GM19463 (cell line): ENCODE data around the gene GALNT2.

Experiments
- ATAC-seq: cut with Tn5 transposase; IDR thresholded peaks from one replicate; pipeline ENCODE4 v1.9.1; 2021; ENCODE audit warnings: mild to moderate bottlenecking, moderate library complexity; ENCODE audit not compliant: unreplicated experiment

Gene GALNT2

DNA sequence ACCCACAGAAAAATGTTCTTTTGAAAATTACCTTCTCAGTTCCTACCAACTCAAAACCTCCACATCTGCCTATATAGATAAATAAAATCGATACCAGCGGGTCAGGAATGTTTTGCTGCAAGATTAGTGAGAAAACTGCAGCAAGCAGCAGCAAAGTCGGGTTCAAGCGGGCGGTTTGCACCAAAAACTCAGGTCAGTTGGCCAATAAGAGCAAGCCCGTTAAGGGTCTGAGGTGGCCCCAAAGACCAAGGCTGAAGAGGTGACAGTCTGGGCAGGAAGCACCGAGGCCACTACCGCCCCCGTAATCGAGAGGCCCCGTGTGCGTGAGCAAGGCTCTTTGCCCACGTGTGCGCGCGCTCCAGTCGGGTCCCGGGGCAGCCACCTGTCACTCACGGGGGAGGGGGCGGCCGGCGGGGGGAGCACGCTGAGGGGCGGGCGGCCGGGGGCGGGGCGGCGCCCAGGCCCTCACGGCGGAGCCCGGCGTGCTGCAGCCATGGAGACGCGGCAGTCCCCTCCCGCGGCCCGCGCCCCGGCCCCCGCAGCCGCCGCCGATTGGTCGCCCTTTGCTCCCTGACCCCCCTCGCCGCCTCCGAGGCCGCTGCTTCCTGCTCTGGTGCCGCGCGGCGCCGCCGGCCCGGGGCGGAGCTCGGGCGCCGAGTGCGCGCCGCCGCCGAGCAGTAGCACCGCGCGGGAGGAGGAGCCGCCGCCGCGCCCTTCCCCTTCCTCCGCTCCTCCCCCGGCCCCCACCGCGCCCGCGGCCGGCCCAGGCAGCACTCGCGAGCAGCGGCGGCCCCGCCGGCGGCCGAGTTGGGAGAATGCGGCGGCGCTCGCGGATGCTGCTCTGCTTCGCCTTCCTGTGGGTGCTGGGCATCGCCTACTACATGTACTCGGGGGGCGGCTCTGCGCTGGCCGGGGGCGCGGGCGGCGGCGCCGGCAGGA lies at the start of gene GALNT2:
GALNT2 (plus strand) TSS at position 773 of the 939 bp plus-strand sequence; CDS start at position 816, 43 bp downstream.
- peak; percentile 85 for ATAC-seq

DNA sequence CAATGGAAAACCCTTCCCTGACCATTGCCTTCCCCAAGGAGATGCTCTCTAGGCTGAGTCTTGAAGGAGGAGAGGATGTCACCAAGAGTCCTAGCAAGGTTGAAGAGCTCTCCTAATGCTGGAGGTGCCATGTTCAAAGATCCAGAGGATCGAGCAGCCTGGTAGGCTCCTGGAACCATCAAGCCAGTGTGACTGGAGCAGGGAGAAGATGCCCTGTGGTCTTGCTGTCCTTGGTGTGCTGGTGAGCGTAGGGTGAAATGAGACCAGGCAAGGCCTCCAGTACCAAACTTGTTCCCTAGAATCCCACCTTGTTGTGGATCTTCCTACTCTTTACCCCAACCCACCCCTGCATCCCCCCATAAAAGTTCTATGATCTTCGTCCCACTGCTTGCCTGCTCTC lies 46.6 kb upstream of the GALNT2 start:
- ATAC-seq, result no peak

DNA sequence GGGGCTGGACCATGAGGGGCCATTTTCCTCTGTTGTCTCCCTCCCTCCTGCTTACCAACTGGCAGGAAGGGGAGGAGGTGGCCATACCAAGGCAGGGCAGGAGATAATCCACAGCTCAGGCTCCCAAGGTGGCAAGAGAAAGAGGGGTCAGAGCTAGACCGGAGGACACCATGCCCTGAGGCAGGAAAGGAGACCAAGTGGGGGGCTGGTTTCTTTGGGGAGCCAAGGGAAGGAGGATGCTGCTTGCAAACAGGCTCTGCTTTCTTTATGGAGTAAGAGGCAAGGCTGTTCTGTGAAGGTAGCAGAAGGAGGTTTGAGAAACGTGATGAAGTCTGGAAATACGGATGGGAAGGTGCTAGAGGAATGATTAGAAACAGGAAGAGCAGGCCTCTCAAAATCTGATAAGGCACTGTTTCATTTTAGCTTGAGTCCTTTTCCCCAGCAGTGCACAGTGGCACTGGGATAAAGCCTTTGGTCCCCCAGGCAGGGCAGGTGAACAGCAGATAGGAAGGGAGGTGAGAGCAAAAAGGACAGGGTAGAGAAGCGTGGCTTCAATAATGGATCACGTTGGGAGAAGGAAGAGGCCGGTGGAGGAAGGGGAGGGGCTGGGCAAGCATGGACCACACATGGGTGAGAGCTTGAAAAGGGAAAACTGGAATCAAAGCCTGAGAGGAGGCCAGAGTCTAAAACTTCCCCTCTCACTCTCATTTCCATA lies 44.2 kb upstream of the GALNT2 start:
- no peak for ATAC-seq

DNA sequence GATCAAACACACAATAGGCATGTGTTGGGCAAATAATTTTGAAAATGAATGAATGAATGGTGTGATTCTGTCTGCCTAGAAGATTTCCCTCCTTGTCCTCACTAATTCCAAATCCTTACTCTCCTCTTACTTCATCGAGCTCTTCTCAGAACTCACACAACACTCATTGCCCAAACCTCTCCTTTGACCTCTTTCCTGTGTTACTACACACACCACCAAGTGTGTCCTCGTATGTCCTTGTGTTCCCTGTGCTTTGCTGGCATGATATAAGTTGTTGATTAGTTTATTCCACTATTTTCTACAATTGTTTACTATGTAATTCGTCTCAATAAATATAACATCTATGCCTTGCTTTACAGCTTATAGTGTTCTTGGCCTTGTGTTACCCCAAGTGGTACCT lies 41.4 kb upstream of the GALNT2 start:
- no peak for ATAC-seq

DNA sequence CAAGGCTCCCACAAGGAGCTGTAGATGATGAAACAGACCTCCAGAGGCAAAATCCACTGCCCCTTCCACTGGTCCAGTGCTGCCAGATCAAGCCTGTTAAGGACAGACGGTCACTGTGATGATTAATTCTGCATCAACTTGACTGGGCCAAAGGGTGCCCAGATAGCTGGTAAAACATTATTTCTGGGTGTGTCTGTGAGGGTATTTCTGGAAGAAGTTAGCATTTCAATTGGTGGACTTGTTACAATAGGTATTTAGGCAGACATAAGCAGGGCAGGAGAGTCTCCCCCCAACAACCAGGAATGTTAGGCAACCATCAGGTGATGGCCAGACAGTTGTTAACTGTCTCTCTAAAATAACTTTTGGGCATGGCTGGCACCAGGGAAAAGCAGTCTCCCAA lies 40.9 kb upstream of the GALNT2 start:
- ATAC-seq, result no peak

DNA sequence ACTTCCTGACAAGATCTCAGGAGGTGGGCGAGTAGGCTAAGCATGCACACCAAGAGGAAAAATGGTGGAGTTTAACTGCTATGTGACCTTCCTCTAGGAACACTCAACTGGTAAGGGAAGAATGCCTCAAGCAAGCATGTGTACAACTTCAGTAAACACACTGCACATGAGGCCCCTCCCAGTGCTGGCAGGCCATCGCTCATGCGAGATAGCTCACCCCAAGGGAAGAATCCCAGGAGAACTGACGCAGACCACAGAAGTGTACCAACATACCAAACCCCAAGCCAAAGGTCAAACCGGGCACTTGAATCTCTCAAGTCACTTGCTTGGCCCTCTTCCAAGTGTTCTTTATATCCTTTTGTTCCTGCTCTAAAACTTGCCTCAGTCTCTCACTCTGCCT lies 40.5 kb upstream of the GALNT2 start:
- ATAC-seq, result no peak

DNA sequence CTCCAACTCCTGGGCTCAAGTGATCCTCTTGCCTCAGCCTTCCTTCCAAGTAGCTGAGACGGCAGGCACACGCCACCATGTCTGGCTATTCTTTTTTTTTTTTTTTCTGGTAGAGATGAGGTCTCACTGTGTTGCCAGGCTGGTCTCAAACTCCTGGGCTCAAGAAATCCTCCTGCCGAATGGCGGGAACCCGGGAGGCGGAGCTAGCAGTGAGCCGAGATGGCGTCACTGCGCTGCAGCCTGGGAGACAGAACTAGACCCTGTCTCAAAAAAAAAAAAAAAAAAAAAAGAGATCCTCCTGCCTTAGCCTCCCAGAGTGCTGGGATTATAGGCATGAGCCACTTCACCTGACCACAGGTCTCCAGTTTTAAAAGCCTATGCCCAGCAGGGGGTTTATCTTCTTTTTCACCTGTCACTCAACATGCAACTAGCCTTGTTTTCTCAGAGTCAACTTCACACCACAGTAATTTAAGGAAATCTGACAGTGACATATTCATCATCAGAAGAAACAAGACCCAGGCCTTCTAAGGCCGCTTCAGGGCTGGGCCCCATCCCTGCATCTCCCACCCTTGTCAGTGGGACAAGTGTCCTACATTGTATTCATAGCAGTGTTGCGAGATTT lies 38.3 kb upstream of the GALNT2 start:
- no peak for ATAC-seq

DNA sequence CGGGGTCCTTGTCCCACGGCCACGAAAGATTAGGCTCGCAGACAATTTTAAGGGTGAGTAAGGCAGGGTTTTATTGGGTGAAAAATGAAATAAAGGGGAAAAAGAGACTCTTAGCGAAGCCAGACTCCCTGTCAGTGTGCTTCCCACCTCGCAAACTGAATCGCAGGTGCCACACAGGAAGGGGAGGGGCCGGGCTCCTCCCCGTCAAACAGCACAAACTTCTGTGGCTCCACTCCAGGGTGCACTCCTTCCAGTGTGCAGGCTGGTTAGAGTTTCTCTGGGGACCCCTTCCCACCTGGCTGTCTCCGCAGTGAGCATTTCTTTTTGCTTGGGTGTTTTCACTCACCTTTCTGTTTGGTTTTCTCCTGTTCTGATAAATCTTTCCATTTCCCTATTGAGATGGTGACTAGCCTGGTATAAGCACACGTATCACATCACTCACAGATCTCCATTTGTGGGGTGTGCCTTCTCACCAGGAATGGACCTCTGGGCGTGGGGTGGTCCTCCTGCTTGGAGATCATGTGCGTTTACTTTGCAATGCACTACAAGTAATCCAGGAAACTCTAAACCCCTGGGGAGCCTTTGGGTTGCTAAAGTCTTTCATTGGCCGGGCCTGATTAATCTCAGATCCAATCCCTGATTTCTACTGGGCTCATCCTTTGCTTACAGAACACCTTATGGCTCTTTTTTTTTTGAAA lies 37.6 kb upstream of the GALNT2 start:
- no peak for ATAC-seq

DNA sequence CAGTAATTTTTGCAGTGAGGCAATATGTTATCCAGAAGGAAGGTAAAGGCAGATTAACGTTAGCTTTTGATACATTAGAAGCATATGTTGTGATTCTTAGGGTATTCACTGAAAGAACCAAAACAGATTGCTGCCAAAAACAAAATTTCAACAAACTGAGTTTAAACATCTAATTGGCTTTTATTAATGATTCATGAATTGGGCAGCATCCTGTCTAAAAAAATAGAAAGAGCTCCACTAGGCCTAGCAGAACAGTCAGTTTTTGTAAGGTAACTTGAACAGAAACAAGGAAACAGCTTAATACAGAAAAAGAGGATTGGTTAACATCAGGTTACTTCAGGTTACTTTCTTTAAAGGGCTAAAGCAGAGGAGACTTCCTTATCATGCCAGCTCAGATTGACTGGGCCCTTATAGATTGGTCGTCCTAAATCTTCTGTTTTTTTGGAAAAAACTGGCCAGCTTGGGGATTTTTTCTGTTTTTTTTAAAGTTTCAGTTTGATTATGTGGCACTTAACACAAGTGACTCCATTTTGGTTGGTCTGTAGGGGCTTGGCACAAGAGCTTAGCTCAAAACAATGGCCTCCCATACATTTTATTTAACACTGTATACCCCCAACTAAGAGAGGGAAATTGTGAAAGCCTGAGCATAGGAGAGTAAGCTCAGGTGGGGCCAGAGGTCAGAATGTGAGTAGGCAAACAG lies 36.8 kb upstream of the GALNT2 start:
- no peak for ATAC-seq

DNA sequence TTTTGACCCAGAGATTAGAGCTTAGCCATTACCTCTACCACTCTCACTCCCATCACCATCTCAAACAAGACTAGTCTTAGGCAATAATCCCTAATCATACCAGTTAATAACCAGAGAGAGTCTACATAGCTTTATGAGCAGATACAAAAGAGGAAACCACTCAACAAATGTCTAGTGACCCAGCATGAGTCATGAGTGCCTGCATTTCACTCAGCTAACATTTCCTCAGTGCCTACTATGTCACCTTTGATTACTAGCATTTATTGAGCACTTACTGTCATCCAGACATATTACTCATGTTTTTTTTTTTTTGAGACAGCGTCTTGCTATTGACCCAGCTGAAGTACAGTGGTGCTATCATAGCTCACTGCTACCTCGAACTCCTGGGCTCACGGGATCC lies 35.9 kb upstream of the GALNT2 start:
- no peak for ATAC-seq

DNA sequence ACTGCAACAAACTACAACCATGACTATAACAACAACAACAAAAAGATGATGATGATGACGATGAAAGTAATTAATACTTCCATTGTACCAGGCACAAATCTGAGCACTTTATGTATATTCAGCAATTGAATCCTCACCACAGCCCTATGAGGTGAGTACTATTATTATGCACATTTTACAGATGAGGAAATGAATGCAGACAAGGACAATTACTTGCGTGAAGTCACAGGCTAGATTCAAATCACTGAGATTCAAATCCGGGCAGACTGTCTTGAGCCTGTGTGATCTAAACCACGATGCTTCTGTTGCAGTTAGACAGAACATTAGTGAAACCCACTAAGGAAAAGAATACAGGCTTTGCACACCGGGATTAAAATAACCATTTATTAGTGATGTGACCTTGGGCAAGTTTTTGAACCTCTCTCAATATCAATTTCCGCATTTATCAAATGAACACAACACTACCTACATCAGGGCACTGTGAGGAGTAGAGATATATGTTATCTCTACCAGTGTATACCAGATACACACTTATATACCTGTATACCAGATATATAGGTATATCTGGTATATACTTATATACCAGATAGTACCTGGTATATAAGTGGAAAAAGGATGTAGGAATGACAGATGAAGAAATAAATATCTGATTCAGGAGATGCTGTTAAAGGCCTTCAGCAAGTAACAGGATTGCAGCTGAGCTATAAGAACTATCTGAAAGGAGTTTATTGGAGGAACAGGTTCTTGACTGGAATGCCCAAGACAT lies 34.3 kb upstream of the GALNT2 start:
- ATAC-seq, result no peak

DNA sequence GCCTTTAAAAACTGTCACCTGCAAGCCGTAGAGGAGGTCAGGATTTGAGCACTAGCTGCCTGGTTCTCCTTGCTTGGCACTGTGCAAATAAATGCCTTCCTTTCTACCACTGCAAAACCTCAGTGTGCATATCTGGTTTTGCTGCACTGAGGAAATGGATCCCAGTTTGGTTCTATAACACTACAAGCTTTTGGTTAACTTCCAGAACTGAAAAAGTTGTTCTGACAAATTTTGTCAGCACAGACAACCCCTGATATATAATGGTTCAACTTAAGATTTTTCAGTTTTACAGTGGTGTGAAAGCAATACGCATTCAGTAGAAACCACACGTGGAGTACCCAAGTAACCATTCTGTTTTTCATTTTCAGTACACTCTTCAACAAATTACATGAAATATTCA lies 29.8 kb upstream of the GALNT2 start:
- ATAC-seq, result no peak

DNA sequence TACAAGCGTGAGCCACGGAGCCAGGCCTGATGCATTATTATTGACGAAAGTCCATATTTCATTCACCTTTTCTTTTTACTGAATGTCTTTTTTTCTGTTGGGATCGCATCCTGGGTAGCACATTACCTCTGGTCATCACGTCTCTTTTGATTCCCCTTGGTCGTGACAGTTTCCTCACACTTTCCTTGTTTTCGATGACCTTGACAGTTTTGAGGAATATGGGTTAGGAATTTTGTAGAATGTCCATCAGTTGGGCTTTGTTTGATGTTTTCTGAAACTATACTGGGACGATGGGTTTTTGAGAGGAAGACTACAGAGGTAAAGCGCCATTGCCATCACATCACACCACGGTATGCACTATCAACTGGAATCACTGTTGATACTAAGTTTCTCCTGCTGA lies 26.6 kb upstream of the GALNT2 start:
- ATAC-seq, result no peak

DNA sequence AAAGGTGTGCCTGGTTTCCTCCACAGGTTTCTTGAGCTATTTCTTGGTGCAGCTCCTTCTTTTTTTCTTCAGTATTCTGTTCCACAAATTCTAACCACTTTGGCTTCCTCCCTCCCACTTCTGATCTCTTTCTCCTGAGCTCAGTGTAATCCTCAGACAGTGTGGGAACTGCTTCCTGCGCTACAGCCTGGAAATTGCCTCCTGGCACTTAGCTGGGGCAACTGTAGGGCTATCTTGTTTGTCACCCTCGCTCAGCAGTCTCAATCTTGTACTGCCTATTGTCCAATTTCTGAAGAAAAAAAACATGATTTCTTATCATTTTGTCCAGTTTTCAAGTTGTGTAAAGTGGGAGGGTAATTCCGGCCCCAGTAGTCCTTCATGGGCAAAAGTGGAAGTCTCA lies 24.0 kb upstream of the GALNT2 start:
- ATAC-seq, result no peak

DNA sequence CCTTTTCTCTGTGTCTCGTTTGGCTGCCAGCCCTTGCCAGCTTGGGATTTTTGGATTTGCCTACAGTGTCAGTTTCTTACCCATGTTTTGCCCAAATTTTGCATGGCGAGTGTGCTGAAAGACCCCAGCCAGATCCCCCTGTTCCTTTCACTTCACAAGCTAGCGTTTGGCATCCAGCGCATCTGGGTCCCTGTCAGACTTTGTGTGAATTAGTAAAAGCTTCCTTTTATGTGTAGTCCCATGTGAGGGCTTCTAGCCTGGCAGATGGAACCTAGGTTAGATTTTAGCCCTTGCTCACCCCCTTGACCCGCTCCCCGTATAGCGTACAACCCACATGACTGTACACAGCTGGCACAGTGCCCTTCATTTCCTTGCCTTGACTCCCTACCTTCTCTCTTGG lies 22.3 kb upstream of the GALNT2 start:
- ATAC-seq, result no peak

DNA sequence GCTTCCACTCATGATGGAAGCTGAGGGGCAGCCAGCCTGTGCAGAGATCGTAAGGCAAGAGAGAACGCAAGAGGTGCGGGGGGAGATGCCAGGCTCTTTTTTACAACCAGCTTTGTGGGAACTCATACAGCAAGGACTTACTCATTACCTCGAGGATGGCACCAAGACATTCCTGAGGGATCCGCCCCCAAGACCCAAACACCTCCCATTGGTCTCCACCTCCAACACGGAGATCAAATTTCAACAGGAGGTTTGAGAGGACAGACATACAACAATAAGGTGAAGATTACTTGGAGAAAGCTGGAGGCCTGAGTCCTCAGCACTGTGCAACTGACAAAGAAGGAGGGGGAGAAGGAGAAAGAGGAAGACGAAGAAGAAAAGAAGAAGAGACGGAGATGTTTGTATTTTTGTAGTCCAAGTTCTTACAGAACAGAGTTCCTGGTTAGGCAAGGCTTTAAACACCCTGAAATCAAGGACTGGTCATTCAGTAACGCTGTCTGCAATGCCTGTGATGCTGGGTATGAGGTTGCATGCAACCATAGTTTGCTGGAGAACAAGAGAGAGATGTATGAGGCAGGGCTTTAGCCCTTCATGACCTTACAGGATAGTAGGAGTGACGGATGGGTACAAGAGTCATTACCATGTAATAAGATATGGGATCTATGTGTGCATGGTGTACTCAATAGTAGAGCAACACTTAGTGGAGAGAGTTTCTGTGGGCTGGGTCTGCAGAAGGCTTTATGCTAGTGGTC lies 19.7 kb upstream of the GALNT2 start:
- no peak for ATAC-seq

DNA sequence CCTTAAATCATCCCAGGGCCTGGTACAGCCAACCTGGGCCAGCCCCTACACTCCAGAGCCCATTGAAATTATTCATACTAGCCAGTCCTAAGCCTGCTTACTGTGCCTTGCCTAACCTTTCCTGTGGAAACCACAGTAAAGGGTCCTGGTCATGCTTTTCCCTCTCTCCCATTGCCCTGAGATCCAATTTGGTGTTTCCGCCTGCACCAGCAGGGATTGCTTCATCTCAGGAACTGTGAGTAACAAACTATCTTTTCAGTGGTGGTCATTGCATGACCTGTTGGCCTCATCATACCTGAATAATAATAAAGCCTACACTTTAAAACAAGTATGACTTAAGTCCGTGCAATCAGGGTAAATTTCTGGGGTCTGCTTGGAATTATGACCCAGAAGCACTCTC lies 18.7 kb upstream of the GALNT2 start:
- no peak for ATAC-seq

DNA sequence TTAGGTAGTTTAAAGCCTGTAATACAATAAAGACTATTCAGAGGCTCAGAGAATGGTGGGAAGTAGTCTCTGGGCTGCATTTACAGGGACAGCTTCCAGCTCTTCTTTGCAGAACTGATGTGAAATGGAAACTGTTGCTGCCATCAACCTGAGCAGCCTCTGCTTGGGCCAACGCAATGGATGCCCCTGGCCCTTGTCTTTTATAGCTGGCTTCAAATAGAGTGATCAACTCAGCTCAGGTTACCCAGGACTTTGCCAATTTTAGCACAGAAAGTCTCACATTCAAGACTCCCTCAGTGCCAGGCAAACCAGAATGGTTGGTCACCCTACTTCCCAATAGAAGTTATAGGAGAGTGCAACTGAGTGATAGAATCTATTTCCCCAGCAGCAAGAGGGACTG lies 18.1 kb upstream of the GALNT2 start:
- ATAC-seq, result no peak

DNA sequence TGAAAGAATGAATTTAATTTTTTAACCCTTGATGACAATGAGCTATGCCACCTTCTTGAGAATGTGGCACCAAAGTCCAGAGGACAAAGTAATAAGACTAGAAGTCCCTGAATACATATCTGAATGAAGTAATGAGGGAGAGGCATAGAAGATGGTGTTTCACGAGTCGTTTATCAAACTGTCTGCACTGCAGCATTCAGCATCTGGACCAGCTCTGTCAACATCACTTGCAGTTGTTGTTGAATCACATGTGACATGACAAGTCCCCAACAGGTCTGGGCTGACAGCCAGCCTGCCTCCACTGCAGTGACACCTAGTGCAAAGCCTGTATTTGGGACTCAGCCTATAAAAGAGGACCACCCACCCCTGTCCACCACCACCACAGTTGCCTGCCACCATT lies 17.3 kb upstream of the GALNT2 start:
- ATAC-seq, result no peak
